Tibial nerve (tissue), 4 donors: ENCODE measurements around the gene RCSD1. TPM values are rescaled to one million over a fixed set of nuclear protein-coding genes. Genes with fewer than 3 reads are reported as not detected.
A peak's percentile ranks its signal among the peaks of the same experiment; 100 is the strongest.
"Not testable (repeated sequence)": the region's sequence is repeated elsewhere in the genome, so short reads cannot be mapped to it uniquely, and the experiment has no call there.

Experiments
- DNase-seq, 2 donors: peaks; one replicate each; pipeline ENCODE4 v3.0.0-alpha.2; 2019; ENCODE audit warnings: low spot score in 2 of 2
- H3K27ac ChIP-seq, 4 donors: fragments of 200-600 bp; sonication (generic) in 3 of 4; one replicate each; pipeline ENCODE4 v1.5.1; 2017 to 2019; ENCODE audit warnings: mild to moderate bottlenecking in 1 of 4
- H3K27me3 ChIP-seq, 2 donors: fragments of 200-600 bp; sonication (generic) in 1 of 2; one replicate each; pipeline versions ENCODE4 v1.5.1 to v1.6.0; 2017 to 2019
- H3K36me3 ChIP-seq, 3 donors: fragments of 200-600 bp; sonication (generic); one replicate each; pipeline ENCODE4 v1.5.1; 2018 to 2019
- H3K4me1 ChIP-seq, 4 donors: fragments of 200-600 bp; sonication (generic) in 3 of 4; one replicate each; pipeline ENCODE4 v1.5.1; 2017 to 2019
- H3K4me3 ChIP-seq, 4 donors: fragments of 200-600 bp; sonication (generic) in 3 of 4; one replicate each; pipeline ENCODE4 v1.5.1; 2017 to 2019; ENCODE audit warnings: mild to moderate bottlenecking in 1 of 4, moderate library complexity in 1 of 4
- H3K9me3 ChIP-seq, 4 donors: fragments of 200-600 bp; sonication (generic) in 3 of 4; one replicate each; pipeline ENCODE4 v1.5.1; 2017 to 2019
- CTCF ChIP-seq, 5 experiments: fragments of 200-600 bp in 3 of 5; fragments of 450-650 bp in 2 of 5; sonication (generic) in 3 of 5; IDR thresholded peaks; one replicate each; pipeline ENCODE4 v1.5.1; 2016 to 2019; ENCODE audit warnings: antibody characterized with exemption in 5 of 5, mild to moderate bottlenecking in 3 of 5, moderate library complexity in 2 of 5
- EP300 ChIP-seq, 2 donors: sonication (generic); formaldehyde crosslinking; IDR thresholded peaks; one replicate each; pipeline ENCODE4 v1.6.1; 2017; ENCODE audit warnings: antibody characterized with exemption in 2 of 2, mild to moderate bottlenecking in 1 of 2
- POLR2A ChIP-seq, 2 donors: fragments of 450-650 bp; IDR thresholded peaks; one replicate each; pipeline ENCODE4 v1.6.1; 2017; ENCODE audit warnings: antibody characterized with exemption in 2 of 2, mild to moderate bottlenecking in 2 of 2, moderate library complexity in 2 of 2
- WGBS, 2 donors: methylation state at CpG; one replicate each; pipeline ENCODE4 v1.1.5; 2018; 5-methylcytosine and 5-hydroxymethylcytosine counted together
- total RNA-seq, 4 donors: library from RNA; depleted of rRNA; stranded (reverse); fragments of >200 nt; gene quantifications; one replicate each; pipeline ENCODE4 v1.1.0, GENCODE V29; 2016

RCSD1 gene
- total RNA-seq, 4 donors from 2014 or later, result 10.0 to 17.7 (median 12.9) TPM

GRCh38 chr1:167734841-167735240 is 104.8 kb downstream of the RCSD1 start:
- WGBS, 2 donors, result 93 to 96% methylated on average over 1 of the region's 1 CpG
- TF ChIP-seq POLR2A (IDR thresholded peaks at IDR 0.05), result no peak
- no peak for TF ChIP-seq CTCF (IDR thresholded peaks at IDR 0.05)
- no peak for TF ChIP-seq EP300 (IDR thresholded peaks at IDR 0.05)

GRCh38 chr1:167737169-167737568 is 107.1 kb downstream of the RCSD1 start:
- no peaks in the 10 kb centered on the region for H3K9me3 ChIP-seq
- H3K27me3 ChIP-seq, result no peaks in the 10 kb centered on the region
- DNase-seq, result no peak
- H3K4me3 ChIP-seq, result no peak overlapping the region
- TF ChIP-seq EP300 (IDR thresholded peaks at IDR 0.05) (no peak), POLR2A (IDR thresholded peaks at IDR 0.05) (no peak), CTCF (IDR thresholded peaks at IDR 0.05) (no peak)
- no peak overlapping the region for H3K27ac ChIP-seq
- no peaks in the 10 kb centered on the region for H3K36me3 ChIP-seq
- no peaks in the 10 kb centered on the region for H3K4me1 ChIP-seq
- 83 to 85% methylated on average over 4 of the region's 4 CpGs for WGBS, 2 donors

More at GRCh38 chr1:167734841-167735240, 104.8 kb downstream of the RCSD1 start:
- H3K9me3 ChIP-seq, result no peaks in the 10 kb centered on the region
- no peaks in the 10 kb centered on the region for H3K4me1 ChIP-seq
- no peak for DNase-seq
- H3K36me3 ChIP-seq, result no peaks in the 10 kb centered on the region
- no peak overlapping the region for H3K27ac ChIP-seq
- no peaks in the 10 kb centered on the region for H3K27me3 ChIP-seq
- no peak overlapping the region for H3K4me3 ChIP-seq

- Histone ChIP-seq H3K27ac (no peak overlapping the region), H3K4me1 (no peaks in the 10 kb centered on the region), H3K27me3 (no peaks in the 10 kb centered on the region), H3K4me3 (no peak overlapping the region), H3K9me3 (no peaks in the 10 kb centered on the region), H3K36me3 (no peaks in the 10 kb centered on the region)
- no peak for TF ChIP-seq CTCF (IDR thresholded peaks at IDR 0.05)
- 95 to 99% methylated on average over 8 of the region's 8 CpGs for WGBS, 2 donors
- DNase-seq, result no peak
Observed at GRCh38 chr1:167738158-167738557, 108.1 kb downstream of the RCSD1 start.

GRCh38 chr1:167739752-167740151 is 109.7 kb downstream of the RCSD1 start:
- TF ChIP-seq CTCF (IDR thresholded peaks at IDR 0.05) (no peak), EP300 (IDR thresholded peaks at IDR 0.05) (no peak), POLR2A (IDR thresholded peaks at IDR 0.05) (no peak)
- no peaks in the 10 kb centered on the region for H3K36me3 ChIP-seq
- H3K27ac ChIP-seq, result peak overlapping the region in 1 of 4 donors; percentile 12
- DNase-seq, result no peak
- no peaks in the 10 kb centered on the region for H3K4me1 ChIP-seq
- no peaks in the 10 kb centered on the region for H3K9me3 ChIP-seq
- H3K4me3 ChIP-seq, result no peak overlapping the region
- no peaks in the 10 kb centered on the region for H3K27me3 ChIP-seq
- 57 to 67% methylated on average over 3 of the region's 3 CpGs for WGBS, 2 donors

GRCh38 chr1:167741103-167741502 is 111.1 kb downstream of the RCSD1 start:
- H3K36me3 ChIP-seq, H3K27ac ChIP-seq, H3K4me1 ChIP-seq, H3K4me3 ChIP-seq, H3K9me3 ChIP-seq, DNase-seq, H3K27me3 ChIP-seq: not testable (repeated sequence)
- WGBS, 2 donors, result 95 to 97% methylated on average over 7 of the region's 7 CpGs

GRCh38 chr1:167742392-167743057 is 112.5 kb downstream of the RCSD1 start:
- H3K27me3 ChIP-seq, H3K27ac ChIP-seq, DNase-seq, H3K4me3 ChIP-seq, H3K4me1 ChIP-seq, H3K36me3 ChIP-seq, H3K9me3 ChIP-seq: not testable (repeated sequence)
- WGBS, 2 donors, result 54 to 56% methylated on average over 1 of the region's 1 CpG
